Measurements from ENCODE around the gene PRKN.

- TF ChIP-seq ZNF76 (tag by site-specific recombination; IDR thresholded peaks at IDR 0.05; ENCODE audit: borderline replicate concordance, low read depth) (no peak), ZNF16 (tag by site-specific recombination; IDR thresholded peaks at IDR 0.05; ENCODE audit: low read depth) (no peak), ZNF248 (tag by site-specific recombination; IDR thresholded peaks at IDR 0.05) (no peak), TSHZ1 (tag by site-specific recombination; IDR thresholded peaks at IDR 0.05; ENCODE audit: borderline replicate concordance) (no peak), ZSCAN23 (tag by site-specific recombination; IDR thresholded peaks at IDR 0.05) (no peak), ZNF223 (tag by site-specific recombination; IDR thresholded peaks at IDR 0.05) (no peak), ZNF585B (tag by site-specific recombination; IDR thresholded peaks at IDR 0.05) (no peak), ZNF433 (tag by site-specific recombination; IDR thresholded peaks at IDR 0.05; ENCODE audit: low read depth) (no peak)
- TF ChIP-seq, protein P1, sequence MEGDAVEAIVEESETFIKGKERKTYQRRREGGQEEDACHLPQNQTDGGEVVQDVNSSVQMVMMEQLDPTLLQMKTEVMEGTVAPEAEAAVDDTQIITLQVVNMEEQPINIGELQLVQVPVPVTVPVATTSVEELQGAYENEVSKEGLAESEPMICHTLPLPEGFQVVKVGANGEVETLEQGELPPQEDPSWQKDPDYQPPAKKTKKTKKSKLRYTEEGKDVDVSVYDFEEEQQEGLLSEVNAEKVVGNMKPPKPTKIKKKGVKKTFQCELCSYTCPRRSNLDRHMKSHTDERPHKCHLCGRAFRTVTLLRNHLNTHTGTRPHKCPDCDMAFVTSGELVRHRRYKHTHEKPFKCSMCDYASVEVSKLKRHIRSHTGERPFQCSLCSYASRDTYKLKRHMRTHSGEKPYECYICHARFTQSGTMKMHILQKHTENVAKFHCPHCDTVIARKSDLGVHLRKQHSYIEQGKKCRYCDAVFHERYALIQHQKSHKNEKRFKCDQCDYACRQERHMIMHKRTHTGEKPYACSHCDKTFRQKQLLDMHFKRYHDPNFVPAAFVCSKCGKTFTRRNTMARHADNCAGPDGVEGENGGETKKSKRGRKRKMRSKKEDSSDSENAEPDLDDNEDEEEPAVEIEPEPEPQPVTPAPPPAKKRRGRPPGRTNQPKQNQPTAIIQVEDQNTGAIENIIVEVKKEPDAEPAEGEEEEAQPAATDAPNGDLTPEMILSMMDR (tag by site-specific recombination; IDR thresholded peaks at IDR 0.05), result no peak
- TF ChIP-seq, protein P2, sequence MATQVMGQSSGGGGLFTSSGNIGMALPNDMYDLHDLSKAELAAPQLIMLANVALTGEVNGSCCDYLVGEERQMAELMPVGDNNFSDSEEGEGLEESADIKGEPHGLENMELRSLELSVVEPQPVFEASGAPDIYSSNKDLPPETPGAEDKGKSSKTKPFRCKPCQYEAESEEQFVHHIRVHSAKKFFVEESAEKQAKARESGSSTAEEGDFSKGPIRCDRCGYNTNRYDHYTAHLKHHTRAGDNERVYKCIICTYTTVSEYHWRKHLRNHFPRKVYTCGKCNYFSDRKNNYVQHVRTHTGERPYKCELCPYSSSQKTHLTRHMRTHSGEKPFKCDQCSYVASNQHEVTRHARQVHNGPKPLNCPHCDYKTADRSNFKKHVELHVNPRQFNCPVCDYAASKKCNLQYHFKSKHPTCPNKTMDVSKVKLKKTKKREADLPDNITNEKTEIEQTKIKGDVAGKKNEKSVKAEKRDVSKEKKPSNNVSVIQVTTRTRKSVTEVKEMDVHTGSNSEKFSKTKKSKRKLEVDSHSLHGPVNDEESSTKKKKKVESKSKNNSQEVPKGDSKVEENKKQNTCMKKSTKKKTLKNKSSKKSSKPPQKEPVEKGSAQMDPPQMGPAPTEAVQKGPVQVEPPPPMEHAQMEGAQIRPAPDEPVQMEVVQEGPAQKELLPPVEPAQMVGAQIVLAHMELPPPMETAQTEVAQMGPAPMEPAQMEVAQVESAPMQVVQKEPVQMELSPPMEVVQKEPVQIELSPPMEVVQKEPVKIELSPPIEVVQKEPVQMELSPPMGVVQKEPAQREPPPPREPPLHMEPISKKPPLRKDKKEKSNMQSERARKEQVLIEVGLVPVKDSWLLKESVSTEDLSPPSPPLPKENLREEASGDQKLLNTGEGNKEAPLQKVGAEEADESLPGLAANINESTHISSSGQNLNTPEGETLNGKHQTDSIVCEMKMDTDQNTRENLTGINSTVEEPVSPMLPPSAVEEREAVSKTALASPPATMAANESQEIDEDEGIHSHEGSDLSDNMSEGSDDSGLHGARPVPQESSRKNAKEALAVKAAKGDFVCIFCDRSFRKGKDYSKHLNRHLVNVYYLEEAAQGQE (tag by site-specific recombination; IDR thresholded peaks at IDR 0.05), result no peak
- TF ChIP-seq, protein P3, sequence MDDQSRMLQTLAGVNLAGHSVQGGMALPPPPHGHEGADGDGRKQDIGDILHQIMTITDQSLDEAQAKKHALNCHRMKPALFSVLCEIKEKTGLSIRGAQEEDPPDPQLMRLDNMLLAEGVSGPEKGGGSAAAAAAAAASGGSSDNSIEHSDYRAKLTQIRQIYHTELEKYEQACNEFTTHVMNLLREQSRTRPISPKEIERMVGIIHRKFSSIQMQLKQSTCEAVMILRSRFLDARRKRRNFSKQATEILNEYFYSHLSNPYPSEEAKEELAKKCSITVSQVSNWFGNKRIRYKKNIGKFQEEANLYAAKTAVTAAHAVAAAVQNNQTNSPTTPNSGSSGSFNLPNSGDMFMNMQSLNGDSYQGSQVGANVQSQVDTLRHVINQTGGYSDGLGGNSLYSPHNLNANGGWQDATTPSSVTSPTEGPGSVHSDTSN (CRISPR knock-in tag; IDR thresholded peaks at IDR 0.05), result no peak
These were observed 808.8 kb downstream of the PRKN start for GRCh38 chr6:161918628-161919205.
